Thymus (tissue), 11 donors: ENCODE measurements around the gene HIVEP3. TPM values are rescaled to one million over a fixed set of nuclear protein-coding genes. Genes with fewer than 3 reads are reported as not detected.

Experiments used
- DNase-seq, 9 donors: peaks; one replicate each; pipeline ENCODE4 v3.0.0-alpha.2; 2013; ENCODE audit warnings: low spot score in 9 of 9, low read depth in 6 of 9, missing footprints in 1 of 9
- H3K27ac ChIP-seq, 2 donors: one replicate each; pipeline ENCODE4 v1.5.1; 2013; ENCODE audit warnings: control low read depth in 1 of 2, low read depth in 1 of 2, low read length in 1 of 2, mild to moderate bottlenecking in 1 of 2, moderate library complexity in 1 of 2
- H3K27me3 ChIP-seq, 2 donors: one replicate each; pipeline ENCODE4 v1.5.1; 2013; ENCODE audit warnings: low read length in 1 of 2; ENCODE audit not compliant: control insufficient read depth in 2 of 2, insufficient read depth in 1 of 2
- H3K36me3 ChIP-seq, 2 donors: one replicate each; pipeline ENCODE4 v1.5.1; 2013; ENCODE audit warnings: low read length in 1 of 2, mild to moderate bottlenecking in 1 of 2, moderate library complexity in 1 of 2; ENCODE audit not compliant: control insufficient read depth in 2 of 2, insufficient read depth in 2 of 2
- H3K4me1 ChIP-seq, 2 donors: one replicate each; pipeline ENCODE4 v1.5.1; 2013; ENCODE audit warnings: low read length in 2 of 2; ENCODE audit not compliant: control insufficient read depth in 2 of 2, insufficient read depth in 2 of 2
- H3K4me3 ChIP-seq, 2 donors: one replicate each; pipeline ENCODE4 v1.5.1; 2013; ENCODE audit warnings: low read length in 2 of 2, control low read depth in 1 of 2, mild to moderate bottlenecking in 1 of 2
- H3K9me3 ChIP-seq, 2 donors: one replicate each; pipeline ENCODE4 v1.5.1; 2013; ENCODE audit warnings: low read length in 1 of 2, mild to moderate bottlenecking in 1 of 2; ENCODE audit not compliant: control insufficient read depth in 2 of 2, insufficient read depth in 1 of 2
- WGBS: extraction: QIAGEN DNeasy Blood & Tissue Kit; methylation state at CpG from one replicate; pipeline ENCODE4 v1.1.7; 2013; 5-methylcytosine and 5-hydroxymethylcytosine counted together
- polyA plus RNA-seq: library from polyadenylated mRNA; stranded (reverse); fragments of 200-250 nt; gene quantifications from one replicate; pipeline ENCODE4 v1.2.3, GENCODE V29; 2013
- total RNA-seq: library from RNA; stranded (reverse); fragments of 120-200 nt; gene quantifications from one replicate; pipeline ENCODE4 v1.2.4, GENCODE V29; 2013
- donor health status: healthy.

The HIVEP3 gene
- total and polyA plus RNA-seq, 2 donors: 6.7 to 12.1 TPM

DNA sequence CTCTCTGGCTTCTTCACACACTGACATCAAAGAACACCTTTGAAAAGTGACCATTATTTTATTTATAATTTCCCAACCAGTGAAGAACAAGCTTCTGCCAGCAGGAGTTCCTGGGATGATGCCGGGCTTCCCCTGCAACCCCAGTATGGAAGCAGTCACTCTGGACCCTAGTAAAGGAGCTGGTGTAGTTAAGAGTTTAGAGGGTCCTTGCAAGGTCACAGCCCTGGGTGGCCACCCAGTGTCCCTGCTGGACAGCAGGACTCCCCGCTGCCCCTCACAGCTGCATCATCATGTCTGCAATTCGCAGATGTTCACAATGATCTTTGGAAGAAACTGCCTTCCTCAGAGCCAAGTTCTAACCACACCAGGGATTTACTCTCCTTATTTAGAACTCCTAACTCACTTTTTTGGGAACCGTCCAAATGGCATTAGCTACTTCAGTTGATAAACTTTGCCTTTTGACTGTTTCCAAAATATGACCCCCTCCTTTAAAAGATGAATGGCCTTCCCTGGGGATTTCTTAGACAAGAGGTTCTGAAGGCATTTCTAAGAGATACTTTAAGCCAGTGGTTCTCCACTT lies 90.6 kb downstream of the HIVEP3 start:
- no peak for DNase-seq
- WGBS: 95% methylated on average over 4 of the region's 4 CpGs
- H3K36me3 ChIP-seq: no peaks in the 10 kb centered on the region
- no peaks in the 10 kb centered on the region for H3K4me1 ChIP-seq
- no peak overlapping the region for H3K27ac ChIP-seq
- H3K27me3 ChIP-seq: no peaks in the 10 kb centered on the region
- H3K4me3 ChIP-seq: no peak overlapping the region
- H3K9me3 ChIP-seq: no peaks in the 10 kb centered on the region

DNA sequence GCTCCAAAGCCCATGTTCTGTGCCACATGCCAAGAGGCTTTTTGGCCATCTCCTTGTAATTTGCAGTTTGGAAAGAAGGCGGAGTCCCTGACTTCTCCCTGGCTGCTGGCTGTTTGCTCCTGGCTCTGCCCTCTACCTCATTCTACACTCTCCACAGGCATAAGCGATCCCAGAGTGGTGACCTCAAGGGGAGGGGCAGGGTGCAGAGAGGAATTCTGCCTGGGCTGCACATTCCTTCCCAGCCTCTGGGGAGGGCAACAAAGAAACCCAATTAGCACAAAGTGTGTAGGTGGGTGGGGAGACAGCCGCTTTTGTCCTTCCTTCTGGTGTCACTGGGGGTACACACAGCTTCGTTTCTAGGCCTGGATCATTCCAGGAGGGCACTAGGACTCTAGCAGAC lies 95.3 kb downstream of the HIVEP3 start:
- H3K9me3 ChIP-seq: no peaks in the 10 kb centered on the region
- no peaks in the 10 kb centered on the region for H3K4me1 ChIP-seq
- H3K27ac ChIP-seq: no peak overlapping the region
- no peak for DNase-seq
- no peaks in the 10 kb centered on the region for H3K36me3 ChIP-seq
- H3K27me3 ChIP-seq: no peaks in the 10 kb centered on the region
- WGBS: 97% methylated on average over 4 of the region's 4 CpGs
- H3K4me3 ChIP-seq: no peak overlapping the region

DNA sequence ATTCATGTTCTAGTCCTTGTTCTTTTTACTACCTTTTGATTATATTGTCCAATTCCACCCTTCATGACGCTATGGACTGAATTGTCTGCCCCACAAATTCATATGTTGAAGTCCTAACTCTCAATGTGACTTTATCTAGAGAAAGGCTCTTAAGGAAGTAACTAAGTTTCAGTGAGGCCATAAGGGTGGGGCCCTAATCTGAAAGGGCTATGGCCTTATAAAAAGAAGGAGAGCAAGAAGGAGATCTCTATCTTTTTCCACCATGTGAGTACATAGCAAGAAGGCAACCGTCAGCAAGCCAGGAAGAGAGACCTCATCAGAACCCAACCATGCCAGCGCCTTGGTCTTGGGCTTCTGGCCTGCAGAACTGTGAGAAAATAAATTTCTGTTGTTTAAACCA lies 95.9 kb downstream of the HIVEP3 start:
- WGBS: 84% methylated on average over 3 of the region's 3 CpGs
- no peaks in the 10 kb centered on the region for H3K4me1 ChIP-seq
- no peak for DNase-seq
- H3K27ac ChIP-seq: no peak overlapping the region
- no peaks in the 10 kb centered on the region for H3K27me3 ChIP-seq
- H3K9me3 ChIP-seq: no peaks in the 10 kb centered on the region
- H3K36me3 ChIP-seq: no peaks in the 10 kb centered on the region
- no peak overlapping the region for H3K4me3 ChIP-seq

DNA sequence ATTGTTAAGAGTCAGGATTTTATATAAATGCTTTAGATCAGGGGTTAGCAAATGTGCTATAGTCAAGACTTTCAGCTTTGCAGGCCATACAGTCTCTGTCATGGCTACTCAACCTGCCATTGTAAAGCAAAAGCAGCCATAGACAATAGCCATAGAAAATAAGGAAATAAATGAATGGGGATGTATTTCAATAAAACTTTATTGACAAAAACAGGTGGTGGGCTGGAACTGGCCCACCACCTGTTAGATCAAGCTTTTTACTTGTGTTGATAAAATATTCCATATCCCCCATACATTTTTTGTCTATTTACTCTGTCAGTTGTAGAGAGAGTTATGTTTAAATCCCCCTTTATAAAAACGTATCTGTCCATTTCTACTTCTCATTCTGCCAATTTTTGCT lies 98.9 kb downstream of the HIVEP3 start:
- WGBS: 99% methylated on average over 1 of the region's 1 CpG
- Histone ChIP-seq H3K4me1 (no peaks in the 10 kb centered on the region), H3K4me3 (no peak overlapping the region), H3K27ac (no peak overlapping the region), H3K27me3 (no peaks in the 10 kb centered on the region), H3K9me3 (no peaks in the 10 kb centered on the region), H3K36me3 (no peaks in the 10 kb centered on the region)
- DNase-seq: no peak

DNA sequence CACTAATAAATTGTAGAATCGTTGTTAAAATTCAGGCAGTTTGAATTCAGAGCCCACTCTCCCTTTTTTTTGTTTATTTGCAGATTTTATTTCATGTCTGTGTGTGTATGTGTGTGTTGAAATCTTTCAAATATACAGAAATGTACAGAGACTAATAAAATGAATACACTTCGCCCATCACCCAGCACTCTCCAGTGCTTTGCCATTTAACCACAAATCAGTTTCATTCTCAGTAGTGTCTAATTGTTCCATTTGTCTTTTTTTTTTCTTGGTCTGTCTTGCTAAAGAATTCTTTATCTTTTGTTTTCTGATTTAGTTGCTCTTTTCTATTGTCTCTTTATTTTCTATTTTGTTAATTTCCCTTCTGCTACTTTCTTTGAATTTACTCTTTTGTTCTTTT lies 99.7 kb downstream of the HIVEP3 start:
- Histone ChIP-seq H3K27ac (no peak overlapping the region), H3K4me1 (no peaks in the 10 kb centered on the region), H3K27me3 (no peaks in the 10 kb centered on the region), H3K4me3 (no peak overlapping the region), H3K9me3 (no peaks in the 10 kb centered on the region), H3K36me3 (no peaks in the 10 kb centered on the region)
- 98% methylated on average over 2 of the region's 2 CpGs for WGBS
- DNase-seq: no peak

DNA sequence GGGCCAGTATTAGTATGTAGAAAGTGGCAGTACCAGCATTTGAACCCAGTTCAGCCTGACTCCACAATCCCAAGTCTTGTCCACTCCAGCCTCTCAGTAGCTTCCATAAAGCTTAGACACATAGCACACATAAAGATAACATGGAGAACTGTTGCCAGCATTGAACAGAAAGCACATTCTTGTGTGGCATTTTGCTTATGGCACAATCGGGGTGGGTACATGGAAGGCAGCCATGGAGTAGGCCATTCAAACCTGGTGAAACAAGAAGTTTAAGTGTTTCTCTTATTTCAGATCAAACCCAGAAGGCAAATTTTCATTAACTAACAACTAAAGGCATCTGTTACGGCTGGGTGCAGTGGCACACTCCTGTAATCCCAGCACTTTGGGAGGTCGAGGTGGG lies 102.7 kb downstream of the HIVEP3 start:
- no peaks in the 10 kb centered on the region for H3K27me3 ChIP-seq
- peaks cover 4 to 7% of the 10 kb centered on the region in 2 donors for H3K4me1 ChIP-seq
- H3K27ac ChIP-seq: no peak overlapping the region
- DNase-seq: no peak
- 96% methylated on average over 3 of the region's 3 CpGs for WGBS
- no peak overlapping the region for H3K4me3 ChIP-seq
- H3K9me3 ChIP-seq: no peaks in the 10 kb centered on the region
- H3K36me3 ChIP-seq: no peaks in the 10 kb centered on the region

DNA sequence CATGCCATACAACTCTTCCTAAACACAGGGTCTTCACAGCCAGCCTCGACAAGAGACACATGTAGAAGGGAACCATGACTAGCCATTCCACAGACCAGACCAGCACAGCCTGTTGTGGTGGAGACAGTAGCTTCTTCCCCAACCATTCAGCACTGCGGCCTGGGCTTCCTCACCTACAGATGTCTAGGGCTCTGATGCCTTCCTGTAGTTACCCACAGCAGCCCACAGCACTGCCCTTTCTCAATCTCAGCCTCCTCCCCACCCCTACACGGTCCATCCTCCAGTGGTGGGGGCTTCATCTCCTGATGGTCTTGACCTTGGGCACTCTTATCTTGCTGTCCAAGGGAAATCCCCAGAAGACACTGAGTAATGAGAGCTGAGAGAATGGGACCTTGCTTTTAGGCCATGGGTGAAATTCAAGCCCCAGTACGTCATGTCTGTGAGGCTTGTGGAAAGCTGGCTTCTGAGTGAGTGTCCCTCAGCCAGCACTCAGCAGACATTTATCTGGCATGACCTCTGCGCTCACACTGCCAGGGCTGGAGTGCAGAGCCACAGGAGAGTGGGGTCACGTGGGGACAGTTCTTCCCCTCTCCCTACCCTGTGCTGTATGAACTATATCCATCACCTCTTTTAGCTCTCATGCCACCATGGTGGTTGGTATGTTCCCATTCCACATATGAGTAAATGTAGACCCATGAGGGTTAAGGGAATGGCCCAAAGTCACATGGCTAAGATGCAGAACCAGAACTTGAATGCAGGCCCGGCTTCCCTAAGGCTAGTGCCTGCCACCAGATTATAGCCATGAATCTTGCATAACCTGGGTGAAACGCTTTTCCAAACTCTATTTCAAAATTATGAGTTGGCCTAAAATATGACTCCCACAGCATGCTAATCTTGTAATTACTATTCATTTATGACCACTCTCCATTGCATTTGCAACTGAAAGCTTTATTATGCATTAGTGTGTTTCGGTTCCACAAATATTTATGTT lies 104.7 kb downstream of the HIVEP3 start:
- 74% methylated on average over 9 of the region's 9 CpGs for WGBS
- Histone ChIP-seq H3K36me3 (no peaks in the 10 kb centered on the region), H3K4me3 (no peak overlapping the region), H3K27me3 (no peaks in the 10 kb centered on the region), H3K9me3 (no peaks in the 10 kb centered on the region), H3K4me1 (peaks cover 6 to 19% of the 10 kb centered on the region in 2 donors), H3K27ac (no peak overlapping the region)
- DNase-seq: no peak

DNA sequence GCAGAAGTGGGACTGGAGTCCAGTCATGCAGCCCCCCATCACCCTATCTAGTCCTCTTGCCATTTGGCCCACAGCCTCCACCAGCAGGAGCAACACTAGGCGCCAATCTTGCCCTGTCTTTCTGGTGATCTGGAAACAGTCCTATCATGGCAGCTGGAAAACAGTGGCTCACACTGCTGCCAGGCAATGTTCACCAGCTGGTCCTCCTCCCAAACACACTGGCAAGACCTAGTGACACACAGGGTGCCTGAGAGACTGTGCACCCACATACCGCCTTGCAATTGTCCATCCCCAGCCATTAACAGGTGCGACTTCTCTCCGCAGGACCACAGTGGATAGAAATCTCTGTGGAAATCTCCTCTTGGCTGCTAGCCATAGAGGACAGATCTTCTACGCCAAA lies 105.5 kb downstream of the HIVEP3 start:
- Histone ChIP-seq H3K36me3 (no peaks in the 10 kb centered on the region), H3K4me3 (no peak overlapping the region), H3K4me1 (peaks cover 6 to 23% of the 10 kb centered on the region in 2 donors), H3K27me3 (no peaks in the 10 kb centered on the region), H3K9me3 (no peaks in the 10 kb centered on the region), H3K27ac (no peak overlapping the region)
- WGBS: 97% methylated on average over 5 of the region's 5 CpGs
- DNase-seq: no peak

DNA sequence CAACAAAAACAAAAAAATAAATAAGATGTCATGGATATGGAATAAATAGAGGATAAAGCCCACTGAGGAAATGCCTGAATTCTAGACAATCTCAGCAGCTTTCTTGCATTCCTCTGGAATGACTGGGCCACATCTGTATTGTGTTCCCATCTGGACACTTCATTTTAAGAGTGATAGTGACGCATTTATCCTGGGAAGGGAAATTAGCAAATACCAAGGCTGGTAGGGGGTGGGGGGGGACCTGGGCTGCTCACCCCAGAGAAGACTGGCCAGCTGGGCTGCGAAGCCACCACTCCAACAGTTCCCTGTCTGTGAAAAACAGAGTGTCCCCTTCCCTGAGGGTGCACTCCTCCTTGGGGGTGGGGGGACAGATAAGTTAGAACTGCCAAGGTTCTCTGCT lies 106.3 kb downstream of the HIVEP3 start:
- Histone ChIP-seq H3K27ac (no peak overlapping the region), H3K4me1 (peaks cover 8 to 30% of the 10 kb centered on the region in 2 donors), H3K36me3 (no peaks in the 10 kb centered on the region), H3K4me3 (no peak overlapping the region), H3K27me3 (no peaks in the 10 kb centered on the region), H3K9me3 (no peaks in the 10 kb centered on the region)
- no peak for DNase-seq
- WGBS: 95% methylated on average over 2 of the region's 2 CpGs
